ENCODE data around the gene MED23. TPM values are rescaled to one million over a fixed set of nuclear protein-coding genes. Genes with fewer than 3 reads are reported as not detected.

Gene MED23
- total RNA-seq, 1 donor from 2014 or later = 37.3 TPM

- H3K4me3 ChIP-seq = no peak overlapping the region
- H3K36me3 ChIP-seq = no peaks in the 10 kb centered on the region
- no peaks in the 10 kb centered on the region for H3K27me3 ChIP-seq
- Mint-ChIP-seq H3K4me1 (no peaks in the 10 kb centered on the region), H3K36me3 (no peaks in the 10 kb centered on the region), H3K4me3 (no peak overlapping the region), H3K9me3 (no peaks in the 10 kb centered on the region), H3K27ac (no peak overlapping the region), H3K27me3 (ENCODE audit: insufficient read depth, low read depth) (no peaks in the 10 kb centered on the region)
- H2AFZ ChIP-seq (replicated peaks) = no peak overlapping the region
- H3K9ac ChIP-seq = no peak overlapping the region
- H3K79me2 ChIP-seq (ENCODE audit: low read depth) = no peaks in the 10 kb centered on the region
- no peak overlapping the region for H3K27ac ChIP-seq
- H3K4me2 ChIP-seq = no peak overlapping the region
- H4K20me1 ChIP-seq (ENCODE audit: low read depth) = no peaks in the 10 kb centered on the region
- H3F3A ChIP-seq (ENCODE audit: low read depth) = no peaks in the 10 kb centered on the region
- H3K9me3 ChIP-seq (ENCODE audit: low read depth) = no peaks in the 10 kb centered on the region
- no peak for TF ChIP-seq EZH2 (IDR thresholded peaks at IDR 0.05)
- TF ChIP-seq EZH2phosphoT487 (IDR thresholded peaks at IDR 0.05) = no peak
- TF ChIP-seq CTCF (IDR thresholded peaks at IDR 0.05) = no peak
- DNase-seq (ENCODE audit: low spot score) = no peak
- H3K4me1 ChIP-seq = no peaks in the 10 kb centered on the region
Measured at GRCh38 chr6:131646249-131646670, 18.2 kb upstream of the MED23 start.

GRCh38 chr6:131645846-131646245, 17.8 kb upstream of the MED23 start:
- no peaks in the 10 kb centered on the region for H3K27me3 Mint-ChIP-seq (ENCODE audit: insufficient read depth, low read depth)
- no peak overlapping the region for H3K4me2 ChIP-seq

GRCh38 chr6:131644921-131645320, 16.9 kb upstream of the MED23 start:
- Histone ChIP-seq H3K4me1 (no peaks in the 10 kb centered on the region), H4K20me1 (ENCODE audit: low read depth) (no peaks in the 10 kb centered on the region), H3K9ac (no peak overlapping the region), H3K9me3 (ENCODE audit: low read depth) (no peaks in the 10 kb centered on the region), H3K27ac (no peak overlapping the region), H3K4me2 (no peak overlapping the region), H3K4me3 (no peak overlapping the region), H3K36me3 (no peaks in the 10 kb centered on the region), H3K79me2 (ENCODE audit: low read depth) (no peaks in the 10 kb centered on the region), H2AFZ (replicated peaks) (no peak overlapping the region), H3K27me3 (no peaks in the 10 kb centered on the region), H3F3A (ENCODE audit: low read depth) (no peaks in the 10 kb centered on the region)
- TF ChIP-seq EZH2 (IDR thresholded peaks at IDR 0.05) (no peak), CTCF (IDR thresholded peaks at IDR 0.05) (no peak), EZH2phosphoT487 (IDR thresholded peaks at IDR 0.05) (no peak)
- no peak overlapping the region for H3K27ac Mint-ChIP-seq
- no peak for DNase-seq (ENCODE audit: low spot score)
- H3K9me3 Mint-ChIP-seq = no peaks in the 10 kb centered on the region
- H3K36me3 Mint-ChIP-seq = no peaks in the 10 kb centered on the region
- H3K27me3 Mint-ChIP-seq (ENCODE audit: insufficient read depth, low read depth) = no peaks in the 10 kb centered on the region
- no peak overlapping the region for H3K4me3 Mint-ChIP-seq
- no peaks in the 10 kb centered on the region for H3K4me1 Mint-ChIP-seq

More at GRCh38 chr6:131645846-131646245, 17.8 kb upstream of the MED23 start:
- Mint-ChIP-seq H3K27ac (no peak overlapping the region), H3K4me1 (no peaks in the 10 kb centered on the region), H3K36me3 (no peaks in the 10 kb centered on the region), H3K9me3 (no peaks in the 10 kb centered on the region), H3K4me3 (no peak overlapping the region)
- H3K4me3 ChIP-seq = no peak overlapping the region
- H3K27ac ChIP-seq = no peak overlapping the region
- H3K9ac ChIP-seq = no peak overlapping the region
- no peaks in the 10 kb centered on the region for H3K9me3 ChIP-seq (ENCODE audit: low read depth)
- no peaks in the 10 kb centered on the region for H3K27me3 ChIP-seq
- H4K20me1 ChIP-seq (ENCODE audit: low read depth) = no peaks in the 10 kb centered on the region
- TF ChIP-seq EZH2 (IDR thresholded peaks at IDR 0.05) = no peak
- no peak for TF ChIP-seq EZH2phosphoT487 (IDR thresholded peaks at IDR 0.05)
- TF ChIP-seq CTCF (IDR thresholded peaks at IDR 0.05) = no peak
- no peaks in the 10 kb centered on the region for H3K36me3 ChIP-seq
- H3K79me2 ChIP-seq (ENCODE audit: low read depth) = no peaks in the 10 kb centered on the region
- DNase-seq (ENCODE audit: low spot score) = no peak
- no peaks in the 10 kb centered on the region for H3F3A ChIP-seq (ENCODE audit: low read depth)
- H3K4me1 ChIP-seq = no peaks in the 10 kb centered on the region
- no peak overlapping the region for H2AFZ ChIP-seq (replicated peaks)

All from neural progenitor cell (in vitro differentiated cells).